A673 (cell line): ENCODE measurements around the gene GJB4. TPM values are rescaled to one million over a fixed set of nuclear protein-coding genes. Genes with fewer than 3 reads are reported as not detected.

Experiments used
- BruUV-seq: library from RNA; stranded (reverse); fragments of 400-500 nt; replicated peaks from 2 replicates; lab custom pipeline; 2021; lab: Mats Ljungman, UMichigan
- CTCF ChIA-PET: fragments of 300-600 bp; sonication (Branson Sonifier 250); formaldehyde crosslinking; loops from one replicate; lab custom pipeline; 2022; ENCODE audit warnings: antibody characterized with exemption; lab: Charles Lee
- POLR2A ChIA-PET: fragments of 300-600 bp; sonication (Branson Sonifier 250); formaldehyde crosslinking; loops from one replicate; lab custom pipeline; 2022; ENCODE audit warnings: antibody characterized with exemption; ENCODE audit not compliant: low non-redundant PET; lab: Charles Lee
- DNase-seq: peaks from one replicate; pipeline ENCODE4 v3.0.0-alpha.2; 2015; ENCODE audit warnings: low spot score
- H3K27ac ChIP-seq: fragments of 200-600 bp; sonication (generic); 2 replicates; pipeline ENCODE4 v1.5.1; 2016; ENCODE audit warnings: mixed run types, low read depth, mild to moderate bottlenecking, mixed read lengths, antibody characterized with exemption, low read length; ENCODE audit not compliant: poor library complexity, severe bottlenecking
- H3K27me3 ChIP-seq: fragments of 200-600 bp; sonication (generic); replicated peaks from 2 replicates; pipeline ENCODE4 v1.6.1; 2017; ENCODE audit warnings: mixed run types, low read depth, mild to moderate bottlenecking, mixed read lengths, antibody characterized with exemption, low read length; ENCODE audit not compliant: insufficient read depth, poor library complexity
- H3K36me3 ChIP-seq: fragments of 200-600 bp; sonication (generic); 2 replicates; pipeline ENCODE4 v1.6.1; 2016; ENCODE audit warnings: mixed run types, mild to moderate bottlenecking, mixed read lengths, antibody characterized with exemption, low read length; ENCODE audit not compliant: insufficient read depth, poor library complexity, severe bottlenecking
- H3K4me1 ChIP-seq: fragments of 200-600 bp; sonication (generic); 2 replicates; pipeline ENCODE4 v1.6.1; 2017; ENCODE audit warnings: mixed run types, mild to moderate bottlenecking, mixed read lengths, antibody characterized with exemption, low read length; ENCODE audit not compliant: insufficient read depth, poor library complexity, severe bottlenecking
- H3K4me3 ChIP-seq: fragments of 200-600 bp; sonication (generic); 2 replicates; pipeline ENCODE4 v1.5.1; 2016; ENCODE audit warnings: low read depth, mixed run types, mild to moderate bottlenecking, mixed read lengths, low read length; ENCODE audit not compliant: poor library complexity, severe bottlenecking
- H3K9me3 ChIP-seq: fragments of 200-600 bp; sonication (generic); 2 replicates; pipeline ENCODE4 v1.6.1; 2016; ENCODE audit warnings: mixed run types, low read depth, mild to moderate bottlenecking, mixed read lengths, antibody characterized with exemption, low read length; ENCODE audit not compliant: poor library complexity, severe bottlenecking
- CTCF ChIP-seq: fragments of 300-800, 200-600 bp; sonication (generic); conservative IDR thresholded peaks from 2 replicates; pipeline ENCODE4 v1.5.1; 2017; ENCODE audit warnings: low read depth, mild to moderate bottlenecking, antibody characterized with exemption, low read length, moderate library complexity, mixed read lengths
- EZH2 ChIP-seq: fragments of 200-600 bp; sonication (generic); IDR thresholded peaks from 2 replicates; pipeline ENCODE4 v1.6.1; 2017; ENCODE audit warnings: borderline replicate concordance, low read depth, mild to moderate bottlenecking, mixed read lengths, antibody characterized with exemption, low read length; ENCODE audit not compliant: poor library complexity, severe bottlenecking
- intact Hi-C: fragments of 100-400 bp; cut with micrococcal nuclease; formaldehyde crosslinking; loops from one replicate; pipeline ENCODE4 v1.10.0; 2022; ENCODE audit not compliant: unreplicated experiment
- total RNA-seq: library from RNA; stranded (reverse); gene quantifications from 2 replicates; pipeline ENCODE4 v1.2.3, GENCODE V29; 2021

GJB4 gene
- total RNA-seq, 1 experiment from 2014 or later: not detected

- no peaks in the 10 kb centered on the region for H3K9me3 ChIP-seq
- TF ChIP-seq EZH2 (no peak), CTCF (no peak)
- no TSS peak for BruUV-seq
- intact Hi-C loops: no loop called here
- H3K27ac ChIP-seq: no peak overlapping the region
- no peaks in the 10 kb centered on the region for H3K27me3 ChIP-seq
- no peak for DNase-seq
- no peaks in the 10 kb centered on the region for H3K36me3 ChIP-seq
- H3K4me3 ChIP-seq: no peak overlapping the region
- no peaks in the 10 kb centered on the region for H3K4me1 ChIP-seq
- ChIA-PET CTCF (no interaction called here), POLR2A (no interaction called here)
Measured at GRCh38 chr1:34712007-34712688, 47.4 kb upstream of the GJB4 start.

GRCh38 chr1:34713443-34713842 is 46.1 kb upstream of the GJB4 start:
- POLR2A ChIA-PET: no interaction called here
- CTCF ChIA-PET: no interaction called here

GRCh38 chr1:34714386-34714785 is 45.2 kb upstream of the GJB4 start:
- no peak overlapping the region for H3K27ac ChIP-seq
- H3K27me3 ChIP-seq: no peaks in the 10 kb centered on the region
- H3K4me1 ChIP-seq: no peaks in the 10 kb centered on the region
- H3K4me3 ChIP-seq: no peak overlapping the region
- no peaks in the 10 kb centered on the region for H3K36me3 ChIP-seq
- BruUV-seq: no TSS peak
- DNase-seq: no peak
- intact Hi-C loops: no loop called here
- ChIA-PET CTCF (interaction anchor here (0.6 kb wide), 1 partner anchor 18 kb away, joined by 4 read pairs; no protein-coding TSS in a partner anchor), POLR2A (no interaction called here)
- TF ChIP-seq CTCF: no peak
- TF ChIP-seq EZH2: no peak
- H3K9me3 ChIP-seq: no peaks in the 10 kb centered on the region

More at GRCh38 chr1:34713443-34713842, 46.1 kb upstream of the GJB4 start:
- no peaks in the 10 kb centered on the region for H3K36me3 ChIP-seq
- intact Hi-C loops: no loop called here
- DNase-seq: no peak
- H3K4me1 ChIP-seq: no peaks in the 10 kb centered on the region
- no peak overlapping the region for H3K4me3 ChIP-seq
- H3K9me3 ChIP-seq: no peaks in the 10 kb centered on the region
- TF ChIP-seq EZH2 (no peak), CTCF (no peak)
- H3K27me3 ChIP-seq: no peaks in the 10 kb centered on the region
- BruUV-seq: no TSS peak
- no peak overlapping the region for H3K27ac ChIP-seq
